ENCODE results near the gene VMP1.

Gene VMP1

GRCh38 chr17:59707149-59707970 lies at the start of gene VMP1, which contains the start of gene PTRH2:
Gene VMP1, plus strand, starts transcription at chr17:59707654. Its CDS starts 23,793 bp downstream, at chr17:59731447.
Gene PTRH2, minus strand, starts transcription at chr17:59707430. Its CDS starts 9,452 bp downstream, at chr17:59697978.
- peak; percentile 86 for DNase-seq

GRCh38 chr17:59666235-59666634 lies 41.2 kb upstream of the VMP1 start:
- DNase-seq: no peak

- no peak for DNase-seq
These were observed 38.6 kb upstream of the VMP1 start for GRCh38 chr17:59668816-59669215.

GRCh38 chr17:59669411-59669810 lies 38.0 kb upstream of the VMP1 start:
- DNase-seq: no peak

GRCh38 chr17:59669944-59670343 lies 37.5 kb upstream of the VMP1 start:
- no peak for DNase-seq

- no peak for DNase-seq
These were observed 36.1 kb upstream of the VMP1 start for GRCh38 chr17:59671386-59671785.

- no peak for DNase-seq
These were observed 32.2 kb upstream of the VMP1 start for GRCh38 chr17:59675231-59675630.

GRCh38 chr17:59676716-59677115 lies 30.7 kb upstream of the VMP1 start:
- DNase-seq: no peak

- no peak for DNase-seq
These were observed 28.5 kb upstream of the VMP1 start for GRCh38 chr17:59678918-59679317.

GRCh38 chr17:59680314-59680713 lies 27.1 kb upstream of the VMP1 start:
- no peak for DNase-seq

- DNase-seq: no peak
These were observed 24.2 kb upstream of the VMP1 start for GRCh38 chr17:59683283-59683682.

- no peak for DNase-seq
These were observed 22.5 kb upstream of the VMP1 start for GRCh38 chr17:59684967-59685366.

- no peak for DNase-seq
These were observed 19.4 kb upstream of the VMP1 start for GRCh38 chr17:59688008-59688407.

GRCh38 chr17:59688496-59688895 lies 19.0 kb upstream of the VMP1 start:
- DNase-seq: no peak

- no peak for DNase-seq
These were observed 13.9 kb upstream of the VMP1 start for GRCh38 chr17:59693582-59693981.

GRCh38 chr17:59694344-59694743 lies 13.1 kb upstream of the VMP1 start:
- DNase-seq: no peak

- DNase-seq: no peak
These were observed 11.3 kb upstream of the VMP1 start for GRCh38 chr17:59695945-59696681.

GRCh38 chr17:59696682-59697277 lies 10.7 kb upstream of the VMP1 start:
- no peak for DNase-seq

- DNase-seq: no peak
These were observed 9.3 kb upstream of the VMP1 start for GRCh38 chr17:59698143-59698542.

GRCh38 chr17:59699218-59699617 lies 8.2 kb upstream of the VMP1 start:
- no peak for DNase-seq

- DNase-seq: no peak
These were observed 7.7 kb upstream of the VMP1 start for GRCh38 chr17:59699786-59700185.

GRCh38 chr17:59702304-59702703 lies 5.2 kb upstream of the VMP1 start:
- DNase-seq: no peak

- DNase-seq: no peak
These were observed 547 bp downstream of the VMP1 start for GRCh38 chr17:59707971-59708430.

- DNase-seq: no peak
These were observed 4.5 kb downstream of the VMP1 start for GRCh38 chr17:59711936-59712335.

All from stimulated activated CD4-positive, alpha-beta T cell treated with anti-CD3 and anti-CD28 coated beads, Interleukin-12 subunit alpha, Interleukin-12 subunit beta, amount 100 ng/mL, for 4 hours (primary cell).